Mononuclear cell (primary cell): ENCODE measurements around the gene C3AR1. TPM values are rescaled to one million over a fixed set of nuclear protein-coding genes. Genes with fewer than 3 reads are reported as not detected.
"Not testable (repeated sequence)": the region's sequence is repeated elsewhere in the genome, so short reads cannot be mapped to it uniquely, and the experiment has no call there.

Experiments
- H3K27me3 ChIP-seq: 2 replicates; pipeline ENCODE4 v1.6.0; 2011; ENCODE audit warnings: low read length, control low read depth; ENCODE audit not compliant: insufficient read depth
- H3K4me1 ChIP-seq: 2 replicates; pipeline ENCODE4 v1.5.1; 2011; ENCODE audit warnings: mild to moderate bottlenecking, low read length, control low read depth; ENCODE audit not compliant: insufficient read depth
- H3K4me3 ChIP-seq: 2 replicates; pipeline ENCODE4 v1.5.1; 2011; ENCODE audit warnings: mild to moderate bottlenecking, low read length, moderate library complexity
- H3K9me3 ChIP-seq: 2 replicates; pipeline ENCODE4 v1.5.1; 2011; ENCODE audit warnings: low read depth, mild to moderate bottlenecking, control low read depth, low read length
- total RNA-seq: library from RNA; depleted of rRNA; stranded (reverse); fragments of >200 nt; gene quantifications from one replicate; pipeline ENCODE4 v1.2.3, GENCODE V29; 2012

C3AR1 gene
- total RNA-seq, 1 donor = 10.3 TPM

DNA sequence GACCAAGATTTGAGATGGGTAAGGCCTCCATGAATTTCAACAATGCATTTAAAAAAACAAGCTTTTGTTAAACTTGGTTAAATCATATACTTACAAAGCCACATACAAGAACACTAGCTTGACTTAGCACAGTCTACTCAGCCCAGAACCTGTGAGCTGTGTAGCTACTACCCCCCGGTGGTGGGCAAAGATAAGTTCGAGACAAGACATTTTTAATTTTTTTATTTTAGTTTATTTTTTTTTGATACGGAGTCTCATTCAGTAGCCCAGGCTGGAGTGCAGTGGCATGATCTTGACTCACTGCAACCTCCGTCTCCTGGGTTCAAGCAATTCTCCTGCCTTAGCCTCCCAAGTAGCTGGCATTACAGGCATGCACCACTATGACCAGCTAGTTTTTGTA is 12.2 kb upstream of the C3AR1 start:
- Histone ChIP-seq H3K4me1 (peaks cover 46% of the 10 kb centered on the region), H3K4me3 (no peak overlapping the region), H3K27me3 (no peaks in the 10 kb centered on the region), H3K9me3 (no peaks in the 10 kb centered on the region)

DNA sequence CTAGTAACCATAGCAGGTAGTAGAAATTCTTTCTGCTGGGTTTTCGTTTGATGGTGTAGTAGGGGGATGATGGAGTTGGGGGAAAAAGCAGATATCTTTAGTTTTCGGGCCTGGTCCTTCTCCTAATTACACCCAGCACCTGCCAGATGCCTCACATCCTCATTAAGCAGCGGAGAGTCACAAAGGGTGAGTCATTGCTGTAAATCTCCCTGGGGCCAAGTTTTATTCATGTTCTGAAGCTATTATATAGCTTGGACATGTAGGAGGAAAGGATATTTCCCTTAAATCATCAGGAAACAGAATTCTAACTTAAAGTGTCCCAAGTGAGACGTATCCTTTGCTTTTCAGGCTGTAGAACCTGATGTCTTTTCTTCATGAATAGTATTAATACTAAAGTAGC is 11.0 kb upstream of the C3AR1 start:
- Histone ChIP-seq H3K9me3 (no peaks in the 10 kb centered on the region), H3K27me3 (no peaks in the 10 kb centered on the region), H3K4me3 (no peak overlapping the region), H3K4me1 (peaks cover 41% of the 10 kb centered on the region)

DNA sequence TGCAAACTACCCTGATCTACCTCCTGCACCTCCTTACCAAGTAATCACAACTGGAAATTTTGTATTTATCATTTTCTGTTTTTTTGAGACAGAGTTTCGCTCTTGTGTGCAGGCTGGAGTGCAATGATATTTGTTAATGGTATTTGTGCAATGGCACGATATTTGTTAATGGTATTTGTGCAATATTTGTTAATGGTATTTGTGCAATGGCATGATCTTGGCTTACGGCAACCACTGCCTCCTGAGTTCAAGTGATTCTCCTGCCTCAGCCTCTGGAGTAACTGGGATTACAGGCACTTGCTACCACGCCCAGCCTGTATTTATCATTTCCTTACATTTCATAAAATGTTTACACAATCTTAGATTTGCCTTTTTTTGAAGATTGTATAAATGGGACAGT is 10.2 kb upstream of the C3AR1 start:
- Histone ChIP-seq H3K4me3 (no peak overlapping the region), H3K9me3 (no peaks in the 10 kb centered on the region), H3K27me3 (no peaks in the 10 kb centered on the region), H3K4me1 (peaks cover 43% of the 10 kb centered on the region)

DNA sequence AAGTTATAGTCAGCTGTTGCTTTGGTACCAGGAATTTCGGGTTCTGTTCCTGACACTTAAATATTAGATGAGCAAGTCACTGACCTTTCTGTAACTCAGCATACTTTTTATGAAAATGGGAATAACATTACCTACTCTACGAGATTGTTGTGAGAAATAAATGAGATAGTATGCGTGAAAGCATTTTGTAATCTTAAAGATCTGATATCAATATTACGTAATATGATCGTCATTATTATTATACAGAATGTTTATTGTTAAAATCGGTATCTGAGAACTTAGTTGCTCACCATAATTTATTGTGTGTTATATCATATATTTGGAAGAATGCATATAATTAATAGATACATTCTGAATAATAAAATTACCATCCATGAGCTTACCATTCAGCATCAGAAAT is 9.8 kb upstream of the C3AR1 start:
- Histone ChIP-seq H3K4me3 (no peak overlapping the region), H3K9me3 (no peaks in the 10 kb centered on the region), H3K27me3 (no peaks in the 10 kb centered on the region), H3K4me1 (peaks cover 43% of the 10 kb centered on the region)

DNA sequence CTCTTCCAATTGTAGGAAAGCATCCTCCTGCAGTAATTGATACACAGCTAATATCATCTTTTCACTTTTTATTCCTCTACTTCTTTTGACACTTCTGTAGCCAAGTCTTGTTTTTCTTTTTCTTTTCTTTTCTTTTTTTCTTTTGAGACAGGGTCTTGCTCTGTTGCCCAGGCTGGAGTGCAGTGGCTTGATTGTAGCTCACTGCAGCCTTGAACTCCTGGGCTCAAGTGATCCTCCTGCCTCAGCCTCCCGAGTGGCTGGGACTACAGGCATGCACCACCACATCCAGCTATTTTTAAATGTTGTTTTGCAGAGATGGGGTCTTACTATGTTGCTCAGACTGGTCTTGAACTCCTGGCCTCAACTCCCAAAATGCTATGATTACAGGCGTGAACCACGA is 5.7 kb upstream of the C3AR1 start:
- H3K27me3 ChIP-seq, H3K4me3 ChIP-seq, H3K9me3 ChIP-seq: not testable (repeated sequence)
- H3K4me1 ChIP-seq = peaks cover 53% of the 10 kb centered on the region

DNA sequence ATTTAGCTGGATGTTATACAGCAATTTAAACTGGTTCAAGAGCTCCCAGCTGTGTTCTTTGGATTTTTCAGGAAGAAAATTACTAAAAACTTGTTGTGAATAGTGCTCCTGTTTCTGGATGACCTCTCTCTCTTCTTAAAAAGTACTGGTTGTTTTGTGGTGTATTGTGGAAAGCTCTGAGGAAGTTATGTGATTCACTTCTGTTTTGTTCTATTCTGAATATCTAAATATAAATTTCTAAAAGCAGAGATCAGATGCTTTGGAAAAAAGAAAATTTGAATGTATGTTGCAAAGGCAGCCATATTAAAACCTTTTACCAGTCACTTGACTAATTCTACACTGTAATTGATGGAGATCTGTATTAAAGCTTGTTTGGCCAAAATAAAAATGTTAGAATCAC is 3.4 kb upstream of the C3AR1 start:
- H3K4me1 ChIP-seq = peaks cover 65% of the 10 kb centered on the region
- H3K27me3 ChIP-seq = no peaks in the 10 kb centered on the region
- no peaks in the 10 kb centered on the region for H3K9me3 ChIP-seq
- no peak overlapping the region for H3K4me3 ChIP-seq

DNA sequence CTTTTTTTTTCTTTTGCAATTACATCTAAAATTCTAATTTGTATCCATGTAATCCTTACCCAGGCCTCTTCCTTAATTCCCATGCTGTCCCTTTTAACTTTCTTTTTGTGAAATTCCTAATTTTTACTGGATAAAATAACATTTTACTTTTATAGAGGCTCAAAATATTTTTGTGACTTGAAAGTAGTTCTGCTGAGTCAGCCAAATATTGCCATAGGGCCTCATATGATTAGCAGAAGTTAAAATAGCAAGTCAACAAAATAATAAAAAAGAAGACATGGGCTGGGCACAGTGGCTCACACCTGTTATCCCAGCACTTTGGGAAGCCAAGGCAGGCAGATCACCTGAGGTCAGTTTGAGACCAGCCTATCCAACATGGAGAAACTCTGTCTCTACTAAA is 2.0 kb downstream of the C3AR1 start:
- no peaks in the 10 kb centered on the region for H3K27me3 ChIP-seq
- peaks cover 57% of the 10 kb centered on the region for H3K4me1 ChIP-seq
- no peaks in the 10 kb centered on the region for H3K9me3 ChIP-seq
- no peak overlapping the region for H3K4me3 ChIP-seq

DNA sequence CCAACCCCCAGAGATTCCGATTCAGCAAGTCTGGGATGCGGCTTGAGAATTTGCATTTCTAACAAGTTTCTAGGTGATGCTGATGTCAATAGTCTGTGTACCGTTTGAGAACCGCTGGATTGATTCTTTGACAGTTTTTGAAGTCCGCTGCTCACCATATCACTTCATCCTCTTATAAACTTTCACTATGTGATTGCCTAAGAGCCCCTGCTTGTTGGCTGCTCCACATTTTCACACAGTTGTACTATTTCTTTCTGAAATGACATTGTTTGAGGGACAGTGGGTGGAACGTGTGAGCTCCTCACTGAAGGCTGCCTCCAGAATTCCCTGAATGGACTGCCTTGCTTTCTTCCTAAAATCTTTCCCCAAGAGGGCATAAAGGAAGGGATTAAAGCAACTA is 7.7 kb downstream of the C3AR1 start:
- no peaks in the 10 kb centered on the region for H3K9me3 ChIP-seq
- no peaks in the 10 kb centered on the region for H3K27me3 ChIP-seq
- no peak overlapping the region for H3K4me3 ChIP-seq
- H3K4me1 ChIP-seq = peaks cover 51% of the 10 kb centered on the region

DNA sequence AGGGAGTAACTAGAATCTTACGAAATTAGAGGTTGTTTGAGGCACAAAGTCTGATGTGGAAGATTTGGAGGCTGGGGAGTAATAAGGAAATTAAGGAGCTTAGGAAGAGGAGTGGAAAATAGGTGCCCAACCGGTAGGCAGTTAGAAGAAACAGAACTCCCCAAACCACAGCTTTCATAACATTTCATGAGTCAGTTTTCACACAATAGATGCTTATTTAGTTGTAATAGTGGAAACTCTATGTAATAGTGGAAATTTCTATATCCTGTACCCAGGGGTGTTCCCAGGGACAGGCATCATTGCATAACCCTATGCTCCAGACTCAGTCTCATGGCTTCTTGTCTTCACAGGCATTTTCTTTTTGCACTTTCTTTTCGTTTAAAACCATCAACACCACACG is 8.3 kb downstream of the C3AR1 start:
- H3K27me3 ChIP-seq = no peaks in the 10 kb centered on the region
- peaks cover 57% of the 10 kb centered on the region for H3K4me1 ChIP-seq
- no peak overlapping the region for H3K4me3 ChIP-seq
- no peaks in the 10 kb centered on the region for H3K9me3 ChIP-seq

DNA sequence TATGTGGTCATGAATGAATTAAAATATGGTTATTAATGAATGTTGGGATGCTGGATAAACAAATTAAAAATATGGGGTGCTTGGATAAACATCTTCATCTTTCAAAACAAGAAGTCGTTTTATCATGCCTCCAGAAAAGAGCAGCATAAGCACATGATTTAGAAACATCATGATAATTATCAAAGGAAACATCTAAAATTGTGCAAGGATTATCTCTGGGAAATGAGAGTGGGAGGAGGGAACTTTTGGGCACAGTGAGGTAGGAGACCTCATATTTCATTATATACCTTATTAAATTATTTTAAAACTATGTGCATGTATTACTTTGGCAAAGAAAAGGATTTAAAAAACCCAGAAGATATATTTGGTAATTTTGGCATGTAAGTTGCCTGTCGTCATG is 8.9 kb downstream of the C3AR1 start:
- no peak overlapping the region for H3K4me3 ChIP-seq
- peaks cover 60% of the 10 kb centered on the region for H3K4me1 ChIP-seq

DNA sequence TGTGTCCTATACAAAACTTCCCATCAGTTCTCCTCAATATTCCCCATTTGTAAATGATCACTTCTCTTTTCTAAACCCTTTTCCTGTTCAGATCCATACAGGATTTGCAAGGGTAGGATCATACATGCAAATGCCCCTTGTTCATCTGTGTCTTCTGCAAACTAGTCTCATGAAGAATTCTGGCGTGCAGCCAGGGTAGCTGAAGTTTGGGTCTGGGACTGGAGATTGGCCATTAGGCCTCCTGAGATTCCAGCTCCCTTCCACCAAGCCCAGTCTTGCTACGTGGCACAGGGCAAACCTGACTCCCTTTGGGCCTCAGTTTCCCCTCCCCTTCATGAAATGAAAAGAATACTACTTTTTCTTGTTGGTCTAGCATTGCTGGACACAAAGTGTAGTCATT is 11.3 kb downstream of the C3AR1 start:
- Histone ChIP-seq H3K9me3 (no peaks in the 10 kb centered on the region), H3K4me3 (no peak overlapping the region), H3K27me3 (no peaks in the 10 kb centered on the region), H3K4me1 (peaks cover 74% of the 10 kb centered on the region)

More for the DNA sequence above, 8.9 kb downstream of the C3AR1 start:
- Histone ChIP-seq H3K27me3 (no peaks in the 10 kb centered on the region), H3K9me3 (no peaks in the 10 kb centered on the region)

DNA sequence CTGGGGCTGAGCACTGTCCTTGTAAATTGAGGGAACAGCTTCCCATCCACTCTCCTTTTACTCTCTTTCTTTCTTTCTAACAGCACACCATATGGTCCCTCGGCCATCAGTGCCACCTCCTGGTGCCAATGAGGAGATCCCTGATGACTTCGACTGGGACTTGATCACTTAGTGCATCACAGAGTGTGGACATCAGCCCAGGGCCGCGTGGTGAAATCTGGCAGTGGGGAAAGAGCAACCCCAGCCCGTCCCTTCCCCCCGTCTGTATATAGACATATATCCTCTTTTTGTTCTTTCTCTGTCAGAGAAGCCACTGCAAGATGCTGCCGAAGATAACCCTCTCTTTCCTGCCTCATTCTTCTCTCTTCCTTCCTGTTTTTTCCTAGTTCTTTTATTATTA is 13.5 kb downstream of the C3AR1 start:
- no peaks in the 10 kb centered on the region for H3K9me3 ChIP-seq
- H3K4me1 ChIP-seq = peaks cover 61% of the 10 kb centered on the region
- H3K4me3 ChIP-seq = no peak overlapping the region
- H3K27me3 ChIP-seq = no peaks in the 10 kb centered on the region

DNA sequence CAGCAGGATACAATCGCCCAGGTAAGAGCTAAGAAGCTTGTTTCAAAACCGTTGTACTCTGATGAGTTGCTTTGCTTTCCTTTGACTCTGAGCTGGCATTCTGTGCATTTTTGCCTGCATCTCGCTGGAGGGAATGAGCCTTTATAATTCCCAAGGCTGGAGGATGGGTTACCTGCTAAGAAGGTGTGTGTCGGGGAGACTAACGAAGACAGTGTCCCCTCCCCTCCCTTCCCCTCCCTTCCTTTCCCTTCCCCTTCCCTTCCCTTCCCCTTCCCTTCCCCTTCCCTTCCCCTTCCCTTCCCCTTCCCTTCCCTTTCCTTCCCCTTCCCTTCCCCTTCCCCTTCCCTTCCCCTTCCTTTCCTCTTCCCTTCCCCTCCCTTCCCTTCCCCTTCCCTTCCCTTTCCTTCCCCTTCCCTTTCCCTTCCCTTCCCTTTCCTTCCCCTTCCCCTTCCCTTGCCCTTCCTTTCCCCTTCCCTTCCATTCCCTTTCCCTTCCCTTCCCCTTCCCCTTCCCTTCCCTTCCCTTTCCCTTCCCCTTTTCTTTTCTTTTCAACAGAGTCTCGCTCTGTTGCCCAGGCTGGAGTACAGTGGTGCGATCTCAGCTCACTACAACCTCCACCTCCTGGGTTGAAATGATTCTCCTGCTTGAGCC is 15.4 kb downstream of the C3AR1 start:
- Histone ChIP-seq H3K4me3 (no peak overlapping the region), H3K9me3 (no peaks in the 10 kb centered on the region), H3K4me1 (peaks cover 53% of the 10 kb centered on the region), H3K27me3 (no peaks in the 10 kb centered on the region)

DNA sequence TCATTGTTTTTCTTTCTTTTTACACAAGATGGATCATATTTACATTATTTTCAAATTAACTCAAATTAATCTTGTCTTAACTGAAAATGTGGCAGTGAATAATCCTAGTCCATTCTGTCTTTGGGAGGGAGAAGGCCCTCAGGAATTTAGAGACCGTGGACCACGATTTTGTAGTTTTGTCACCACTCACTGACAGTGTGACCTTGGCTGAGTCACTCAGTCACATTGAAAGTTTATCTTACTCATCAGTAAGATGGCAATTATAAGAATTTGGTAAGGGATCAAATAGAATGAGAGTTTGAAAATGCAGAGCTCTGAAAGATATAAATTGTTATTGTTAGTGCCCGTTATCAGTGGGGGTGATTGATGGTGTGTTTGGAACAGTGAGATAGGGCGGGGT is 17.3 kb downstream of the C3AR1 start:
- Histone ChIP-seq H3K4me3 (no peak overlapping the region), H3K27me3 (no peaks in the 10 kb centered on the region), H3K4me1 (peaks cover 41% of the 10 kb centered on the region), H3K9me3 (no peaks in the 10 kb centered on the region)

DNA sequence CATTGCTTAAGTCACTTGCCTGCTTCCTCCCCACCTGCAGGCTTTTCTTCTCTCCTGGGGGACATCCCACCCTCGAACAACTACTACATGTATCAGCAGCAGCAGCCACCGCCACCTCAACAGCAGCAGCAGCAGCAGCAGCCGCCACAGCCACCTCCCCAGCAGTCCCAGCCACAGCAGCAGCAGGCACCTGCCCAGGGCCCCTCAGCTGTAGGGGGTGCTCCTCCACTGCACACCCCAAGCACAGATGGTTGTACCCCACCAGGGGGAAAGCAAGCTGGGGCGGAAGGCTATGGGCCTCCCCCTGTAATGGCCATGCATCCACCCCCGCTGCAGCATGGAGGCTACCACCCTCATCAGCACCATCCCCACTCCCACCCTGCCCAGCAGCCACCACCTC is 18.3 kb downstream of the C3AR1 start:
- Histone ChIP-seq H3K4me3 (no peak overlapping the region), H3K27me3 (no peaks in the 10 kb centered on the region), H3K4me1 (peaks cover 32% of the 10 kb centered on the region), H3K9me3 (no peaks in the 10 kb centered on the region)
